IPS-18c (cell line): ENCODE results near the gene TNFAIP2.
"Not testable (repeated sequence)": the region's sequence is repeated elsewhere in the genome, so short reads cannot be mapped to it uniquely, and the experiment has no call there.

Source experiments
- H3K4me3 ChIP-seq: 2 replicates; pipeline ENCODE4 v1.7.0; 2013; ENCODE audit warnings: low read depth, mild to moderate bottlenecking, low read length, moderate library complexity; ENCODE audit not compliant: insufficient read depth
- H3K9me3 ChIP-seq: one replicate; pipeline ENCODE4 v1.6.1; 2013; ENCODE audit warnings: mild to moderate bottlenecking, low read length, moderate library complexity; ENCODE audit not compliant: control insufficient read depth, insufficient read depth

TNFAIP2 gene

GRCh38 chr14:103115086-103115679 is 8.1 kb upstream of the TNFAIP2 start:
- H3K4me3 ChIP-seq, H3K9me3 ChIP-seq: not testable (repeated sequence)

DNA sequence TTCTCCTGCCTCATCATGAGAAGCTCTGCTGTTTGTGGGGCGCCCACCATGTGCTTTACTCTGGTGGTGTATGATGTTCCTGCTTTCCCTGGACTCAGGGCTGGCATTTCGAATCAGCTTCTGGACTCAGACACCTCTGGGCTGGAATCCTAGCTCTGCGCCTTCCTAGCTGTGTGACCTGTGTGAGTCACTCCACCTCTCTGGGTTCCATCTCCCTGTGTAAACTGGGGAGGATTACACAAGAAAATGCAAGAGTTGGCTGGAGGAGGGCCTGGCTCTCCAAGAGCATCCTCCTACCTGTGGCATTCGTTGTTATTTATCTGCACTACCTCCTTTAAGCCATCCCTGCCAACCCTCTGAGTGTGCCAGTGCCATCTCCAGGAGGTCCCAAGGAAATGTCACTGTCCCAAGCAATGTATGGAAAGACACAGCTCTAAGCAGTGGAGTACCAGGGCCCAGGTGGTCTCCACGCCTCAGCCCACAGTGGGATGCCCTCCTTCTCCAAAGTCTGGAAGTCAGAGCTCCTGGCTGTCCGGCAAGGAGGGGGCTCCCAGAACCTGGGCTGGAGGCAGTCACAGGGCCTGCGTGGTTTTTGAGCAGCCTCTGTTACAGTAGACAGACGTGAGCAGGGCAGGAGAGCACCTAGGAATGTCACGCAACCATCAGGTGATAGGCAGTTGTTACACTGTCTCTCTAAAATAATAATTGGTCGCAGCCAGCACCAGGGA is 7.3 kb upstream of the TNFAIP2 start:
- no peak overlapping the region for H3K4me3 ChIP-seq
- no peaks in the 10 kb centered on the region for H3K9me3 ChIP-seq

DNA sequence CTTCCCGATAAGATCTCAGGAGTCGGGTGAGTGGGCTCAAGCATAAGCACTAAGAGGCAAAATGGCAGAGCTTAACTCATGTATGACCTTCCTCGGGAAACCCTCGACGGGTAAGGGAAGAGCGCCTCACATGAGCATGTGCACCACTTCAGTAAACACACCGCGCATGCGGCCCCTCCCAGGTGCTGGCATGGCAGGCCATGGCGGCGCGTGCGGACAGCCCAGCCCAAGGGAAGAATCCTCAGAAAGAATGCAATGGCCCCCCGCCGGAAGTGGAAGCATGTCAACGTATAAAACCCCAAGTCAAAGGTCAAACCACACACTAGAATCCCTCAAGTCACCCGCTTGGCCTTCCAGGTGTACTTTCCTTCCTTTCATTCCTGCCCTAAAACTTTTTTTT is 6.6 kb upstream of the TNFAIP2 start:
- Histone ChIP-seq H3K4me3 (no peak overlapping the region), H3K9me3 (no peaks in the 10 kb centered on the region)

DNA sequence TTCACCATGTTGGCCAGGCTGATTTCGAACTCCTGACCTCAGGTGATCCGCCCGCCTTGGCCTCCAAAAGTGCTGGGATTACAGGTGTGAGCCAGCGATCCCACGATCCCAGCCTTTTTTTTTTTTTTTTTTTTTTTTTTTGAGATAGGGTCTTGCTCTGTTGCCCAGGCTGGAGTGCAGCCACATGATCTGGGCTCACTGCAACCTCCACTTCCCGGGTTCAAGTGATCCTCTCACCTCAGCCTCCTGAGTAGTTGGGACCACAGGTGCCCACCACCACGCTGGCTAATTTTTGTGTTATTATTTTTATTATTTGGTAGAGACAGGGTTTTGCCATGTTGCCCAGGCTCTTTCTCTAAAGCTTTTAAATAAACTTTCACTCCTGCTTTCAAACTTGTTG is 5.8 kb upstream of the TNFAIP2 start:
- not testable (repeated sequence) for H3K4me3 ChIP-seq

DNA sequence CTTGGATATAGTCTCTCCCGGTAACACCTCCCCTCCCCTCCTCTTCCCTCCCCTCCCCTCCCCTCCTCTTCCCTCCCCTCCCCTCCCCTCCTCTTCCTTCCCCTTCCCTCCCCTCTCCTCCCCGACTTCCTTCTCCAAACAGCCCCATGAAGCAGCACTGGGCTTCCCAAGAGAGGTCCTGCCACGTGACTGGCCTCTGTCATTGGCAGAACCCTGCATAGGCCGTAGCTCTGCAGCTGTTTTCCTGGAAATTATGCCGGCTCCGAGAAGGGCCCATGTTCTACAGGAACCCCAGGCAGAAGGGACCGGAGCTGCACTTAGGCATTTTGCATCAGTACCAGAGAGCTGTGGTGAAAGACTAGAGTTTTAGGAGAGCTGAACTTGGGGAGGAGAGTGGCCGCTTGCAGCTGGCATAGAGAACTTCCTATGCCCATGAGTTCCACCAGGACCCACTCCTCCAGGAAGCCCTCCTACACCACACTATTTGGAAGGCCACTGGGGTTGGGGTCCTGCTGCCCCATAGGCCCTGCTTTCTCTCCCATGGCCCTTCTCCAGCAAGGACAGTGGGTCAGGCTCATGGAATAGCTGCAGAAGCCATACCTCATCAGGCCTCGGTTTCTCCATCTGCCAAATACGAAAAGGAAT is 5.1 kb upstream of the TNFAIP2 start:
- H3K4me3 ChIP-seq = no peak overlapping the region

More for the DNA sequence above, 5.8 kb upstream of the TNFAIP2 start:
- not testable (repeated sequence) for H3K9me3 ChIP-seq

DNA sequence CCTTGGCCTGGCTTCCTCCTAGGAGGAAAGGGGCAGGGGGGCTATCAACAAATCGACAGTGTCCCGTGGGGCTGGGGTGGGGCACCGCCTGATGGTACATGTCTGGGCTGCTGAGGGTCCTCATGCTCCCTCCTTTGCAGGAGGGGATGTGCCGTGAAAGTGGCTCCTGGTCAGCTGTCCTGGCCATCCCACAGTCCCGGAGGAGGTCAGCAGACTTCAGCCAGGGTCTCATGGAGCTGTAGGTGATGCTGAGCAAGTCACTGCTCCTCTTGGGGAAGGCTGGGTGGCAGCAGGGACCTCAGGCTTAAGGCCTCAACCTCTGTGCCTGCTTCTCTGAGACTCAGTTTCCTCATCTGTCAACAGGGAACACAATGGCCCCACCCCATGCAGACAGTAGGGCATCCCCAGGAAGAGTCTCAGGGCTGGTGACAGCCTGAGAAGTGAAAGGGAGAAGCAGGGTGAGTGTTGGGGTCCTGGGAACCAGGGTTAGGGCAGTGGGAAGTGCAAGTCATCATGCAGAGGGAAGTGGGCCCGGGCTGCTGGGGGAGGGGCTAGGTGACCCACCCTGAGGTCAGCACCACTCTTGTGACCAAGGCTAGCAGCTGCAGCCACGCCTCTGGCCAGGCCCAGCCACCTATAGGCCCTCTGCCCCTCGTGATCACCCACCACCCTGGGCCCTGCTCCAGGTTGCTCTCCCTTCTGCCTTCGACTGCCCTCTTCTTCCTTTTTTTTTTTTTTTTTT is 4.4 kb upstream of the TNFAIP2 start:
- no peak overlapping the region for H3K4me3 ChIP-seq

More for the DNA sequence above, 5.1 kb upstream of the TNFAIP2 start:
- H3K9me3 ChIP-seq = no peaks in the 10 kb centered on the region

DNA sequence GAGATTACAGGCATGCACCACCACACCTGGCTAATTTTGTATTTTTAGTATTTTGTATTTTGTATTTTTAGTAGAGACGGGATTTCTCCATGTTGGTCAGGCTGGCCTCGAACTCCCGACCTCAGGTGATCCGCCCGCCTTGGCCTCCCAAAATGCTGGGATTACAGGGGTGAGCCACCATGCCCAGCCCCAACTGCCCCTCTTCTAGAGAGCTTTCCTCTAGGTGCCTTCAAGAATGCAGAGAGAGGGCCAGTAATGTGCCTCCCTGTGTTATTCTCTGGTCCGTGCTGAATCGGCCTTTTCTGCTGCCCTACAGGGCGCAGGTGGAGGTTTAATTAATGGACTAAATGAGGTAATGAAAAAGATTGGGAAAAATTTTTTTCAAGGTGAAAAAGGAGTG is 3.7 kb upstream of the TNFAIP2 start:
- not testable (repeated sequence) for H3K9me3 ChIP-seq, H3K4me3 ChIP-seq

More for the DNA sequence above, 4.4 kb upstream of the TNFAIP2 start:
- no peaks in the 10 kb centered on the region for H3K9me3 ChIP-seq

DNA sequence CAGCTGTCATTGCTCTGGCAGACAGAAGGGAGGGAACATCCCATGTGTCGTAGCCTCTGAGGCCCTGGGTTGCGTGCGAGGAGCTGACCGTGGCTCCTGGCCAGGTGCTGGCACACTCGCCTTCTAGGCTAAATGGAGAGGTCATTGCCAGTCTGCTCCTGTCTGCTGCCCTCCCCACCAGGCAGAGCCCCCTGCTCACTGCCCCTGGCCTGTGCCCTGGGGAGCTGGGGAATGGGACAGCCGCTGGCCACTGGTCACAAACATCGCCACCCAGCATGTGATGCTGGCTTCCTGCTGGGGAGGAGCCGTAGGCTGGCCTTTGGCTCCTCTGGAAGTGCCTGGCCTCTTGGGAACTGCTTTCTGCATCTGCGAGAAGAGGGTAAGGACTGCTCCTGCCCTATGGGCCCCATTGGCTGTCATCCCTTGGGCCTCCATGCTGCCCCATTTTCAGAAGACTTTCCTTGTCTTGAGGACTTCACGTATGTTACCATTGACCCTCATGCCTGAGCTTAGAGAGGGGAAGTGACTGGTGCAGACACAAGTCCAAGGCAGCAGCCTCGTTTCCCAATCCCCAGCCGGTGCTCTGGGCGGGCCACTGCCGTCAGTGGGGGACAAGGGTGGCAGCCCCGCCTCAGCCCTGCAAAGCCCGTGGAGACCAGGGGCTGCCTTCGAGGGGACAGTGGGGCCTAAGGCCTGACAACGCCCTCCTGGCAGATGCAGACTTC is 2.0 kb upstream of the TNFAIP2 start:
- Histone ChIP-seq H3K4me3 (no peak overlapping the region), H3K9me3 (peaks cover 2% of the 10 kb centered on the region)

GRCh38 chr14:103121846-103122584 is 1.2 kb upstream of the TNFAIP2 start:
- H3K4me3 ChIP-seq = peak overlapping the region; percentile 28; the same call in 1 of the 2 replicates

DNA sequence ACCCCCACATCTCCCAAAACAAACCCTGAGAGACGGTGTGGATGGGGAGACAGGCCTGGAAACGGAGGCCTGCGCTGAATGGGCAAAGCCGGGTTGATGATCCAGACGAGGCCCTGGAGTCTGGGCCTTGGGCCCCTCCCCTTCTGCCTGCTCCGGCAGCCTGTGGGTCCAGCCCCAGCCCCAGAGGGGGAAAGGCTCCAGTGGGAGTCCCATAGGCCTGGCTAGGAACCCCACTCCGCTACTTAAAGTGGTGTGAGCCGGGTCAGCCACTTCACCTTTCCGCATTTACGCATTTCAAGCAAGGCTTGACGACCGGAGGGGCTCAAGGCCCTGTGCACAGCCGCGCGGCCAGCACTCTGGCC is 695 bp upstream of the TNFAIP2 start:
- peaks cover 2% of the 10 kb centered on the region for H3K9me3 ChIP-seq
- H3K4me3 ChIP-seq = peak overlapping the region; percentile 28

More at GRCh38 chr14:103121846-103122584, 1.2 kb upstream of the TNFAIP2 start:
- H3K9me3 ChIP-seq = peaks cover 2% of the 10 kb centered on the region

DNA sequence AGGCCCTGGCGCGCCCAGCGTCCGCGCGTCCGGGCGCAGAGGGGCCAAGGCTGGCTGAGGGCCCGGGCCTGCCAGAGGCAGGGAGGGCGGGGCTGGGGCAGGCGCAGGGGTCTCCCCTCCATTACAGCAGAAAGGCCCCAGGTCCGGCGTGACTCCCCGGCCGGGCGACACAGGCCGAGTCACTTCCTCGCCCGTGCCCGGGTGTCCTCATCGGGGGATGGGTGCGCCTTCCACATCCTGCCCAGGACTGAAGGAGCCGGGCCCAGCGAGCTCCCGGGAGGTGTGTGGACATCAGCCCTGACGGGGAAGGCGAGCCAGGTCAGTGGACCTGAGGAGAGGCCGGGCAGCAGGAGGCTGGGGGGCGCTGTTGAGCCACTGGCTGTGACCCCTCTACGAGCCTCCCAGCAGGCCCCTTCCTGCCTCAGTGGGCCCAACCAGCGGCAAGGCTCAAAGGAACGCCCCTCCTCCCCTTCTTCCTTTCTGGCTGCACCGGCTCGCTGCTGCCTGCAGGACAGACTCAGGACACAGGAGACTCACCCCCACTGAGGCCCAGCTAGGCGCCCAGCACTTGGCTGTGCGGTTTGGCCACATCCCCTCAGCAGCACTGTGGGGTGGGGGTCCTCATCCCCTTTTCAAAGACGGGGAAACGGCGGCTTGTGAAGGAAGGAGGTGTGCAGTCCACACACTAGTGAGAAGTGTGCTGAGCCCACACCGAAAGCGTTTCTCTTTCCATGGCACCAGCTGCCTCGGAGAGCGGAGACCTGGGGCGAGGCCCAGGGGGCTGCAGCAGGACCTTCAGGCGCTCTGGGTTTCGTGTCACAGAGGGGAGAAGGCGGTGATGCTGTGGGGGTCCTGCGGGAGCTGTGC is 606 bp downstream of the TNFAIP2 start:
- Histone ChIP-seq H3K9me3 (peaks cover 2% of the 10 kb centered on the region), H3K4me3 (peak overlapping the region; percentile 24; the same call in 1 of the 2 replicates)

- H3K4me3 ChIP-seq = no peak overlapping the region
- H3K9me3 ChIP-seq = peaks cover 2% of the 10 kb centered on the region
These were observed 1.3 kb downstream of the TNFAIP2 start for GRCh38 chr14:103124501-103125001.

- H3K4me3 ChIP-seq = no peak overlapping the region
- peaks cover 2% of the 10 kb centered on the region for H3K9me3 ChIP-seq
These were observed 2.1 kb downstream of the TNFAIP2 start for GRCh38 chr14:103125098-103126070.

DNA sequence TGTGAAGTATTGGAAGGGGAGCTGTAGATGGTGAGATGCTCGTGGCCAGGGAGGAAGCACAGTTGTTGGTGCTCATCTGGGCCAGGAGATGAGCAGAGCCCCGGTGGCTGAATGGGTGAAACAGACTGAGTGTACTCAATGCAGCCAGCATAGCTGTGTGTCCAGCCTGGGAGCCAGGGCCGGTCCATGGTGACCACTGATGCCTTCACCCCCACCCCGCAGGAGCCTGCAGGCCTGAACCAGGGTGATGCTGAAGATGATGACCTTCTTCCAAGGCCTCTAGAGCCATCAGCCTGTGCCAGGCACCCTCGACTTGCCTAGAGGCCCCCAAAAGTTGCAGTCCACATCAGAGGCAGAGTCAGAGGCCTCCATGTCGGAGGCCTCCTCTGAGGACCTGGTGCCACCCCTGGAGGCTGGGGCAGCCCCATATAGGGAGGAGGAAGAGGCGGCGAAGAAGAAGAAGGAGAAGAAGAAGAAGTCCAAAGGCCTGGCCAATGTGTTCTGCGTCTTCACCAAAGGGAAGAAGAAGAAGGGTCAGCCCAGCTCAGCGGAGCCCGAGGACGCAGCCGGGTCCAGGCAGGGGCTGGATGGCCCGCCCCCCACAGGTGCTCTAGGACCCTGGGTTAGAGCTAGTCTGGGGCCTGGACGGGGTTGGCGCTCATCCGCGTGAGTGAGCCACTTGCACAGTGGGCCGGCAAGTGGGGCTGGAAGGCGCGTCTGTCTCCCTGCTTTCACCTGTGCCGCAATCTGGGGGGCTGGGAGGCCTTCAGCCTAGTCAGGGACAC is 3.0 kb downstream of the TNFAIP2 start:
- Histone ChIP-seq H3K4me3 (peak overlapping the region; percentile 11), H3K9me3 (peaks cover 2% of the 10 kb centered on the region)
